ENCODE results near the gene KDM7A. TPM values are rescaled to one million over a fixed set of nuclear protein-coding genes. Genes with fewer than 3 reads are reported as not detected.

KDM7A gene
- total and polyA plus RNA-seq, 2 of the 4 experiments (the other 2 are of a cell fraction): 1.5 to 2.3 TPM

- CTCF ChIA-PET: no interaction called here
- Histone ChIP-seq H2AK5ac (ENCODE audit: low read depth, low read length) (no peak overlapping the region), H3K9me1 (ENCODE audit: insufficient read depth, low read length) (no peaks in the 10 kb centered on the region), H3K79me1 (ENCODE audit: low read depth in 1 of 2, low read length in 2 of 2) (no peaks in the 10 kb centered on the region), H2BK5ac (ENCODE audit: low read depth, low read length, poor library complexity, severe bottlenecking) (no peak overlapping the region), H3K4me2 (ENCODE audit: low read depth, low read length) (no peak overlapping the region), H2AK9ac (replicated peaks; ENCODE audit: low read depth, low read length, poor library complexity) (no peak overlapping the region), H2BK15ac (ENCODE audit: low read depth, low read length) (no peak overlapping the region), H3K9ac (ENCODE audit: low read depth, low read length) (no peak overlapping the region), H3K4me3 (ENCODE audit: insufficient read depth, low read depth, low read length) (no peak overlapping the region), H3K27ac (ENCODE audit: insufficient read depth, low read length) (no peak overlapping the region), H3K56ac (ENCODE audit: extremely low read depth, insufficient read depth, low read length) (no peak overlapping the region), H3K4me1 (ENCODE audit: control insufficient read depth, insufficient read depth, low read length) (no peaks in the 10 kb centered on the region), H3K27me3 (ENCODE audit: control insufficient read depth, insufficient read depth, low read length) (peaks cover 19% of the 10 kb centered on the region), H3K14ac (replicated peaks; ENCODE audit: low read depth, low read length) (no peak overlapping the region), H3K36me3 (ENCODE audit: control insufficient read depth, insufficient read depth, low read length) (no peaks in the 10 kb centered on the region), H4K91ac (ENCODE audit: insufficient read depth, low read depth, low read length) (no peak overlapping the region), H4K5ac (ENCODE audit: low read depth, low read length) (no peak overlapping the region), H3K18ac (ENCODE audit: low read depth, low read length) (no peak overlapping the region), H2BK20ac (ENCODE audit: low read depth, low read length) (no peak overlapping the region), H3K4ac (ENCODE audit: low read depth, low read length) (no peak overlapping the region), H4K20me1 (ENCODE audit: insufficient read depth, low read length) (no peaks in the 10 kb centered on the region), H4K8ac (ENCODE audit: low read depth in 2 of 2, low read length in 2 of 2) (no peak overlapping the region), H3K23ac (ENCODE audit: low read depth, low read length) (no peak overlapping the region), H2AFZ (replicated peaks; ENCODE audit: low read length, poor library complexity) (no peak overlapping the region), H3K9me3 (ENCODE audit: control insufficient read depth, insufficient read depth, low read length) (peaks cover 7% of the 10 kb centered on the region; the same call in 1 of the 2 replicates), H2BK120ac (ENCODE audit: low read depth, low read length) (no peak overlapping the region)
- 33% methylated on average over 2 of the region's 3 CpGs; no CpG with 5 or more reads in 1 of the 2 experiments for WGBS, 2 experiments (ENCODE audit: extremely low coverage in 2 of 2, insufficient read length in 1 of 2)
- TF ChIP-seq RAD21 (IDR thresholded peaks at IDR 0.05; ENCODE audit: low read length) (no peak), MXI1 (IDR thresholded peaks at IDR 0.05; ENCODE audit: borderline replicate concordance, low read depth, low read length) (no peak), NFE2L2 (IDR thresholded peaks at IDR 0.05; ENCODE audit: low read depth, low read length) (no peak), CTCF (conservative IDR thresholded peaks at IDR 0.05; ENCODE audit: low read depth, low read length) (no peak), POLR2A (IDR thresholded peaks at IDR 0.05; ENCODE audit: low read depth, low read length) (no peak), CHD1 (IDR thresholded peaks at IDR 0.05; ENCODE audit: low read depth, low read length) (no peak), MAFK (IDR thresholded peaks at IDR 0.05; ENCODE audit: low read depth, low read length) (no peak), RFX5 (IDR thresholded peaks at IDR 0.05; ENCODE audit: low read depth, low read length) (no peak), SMC3 (IDR thresholded peaks at IDR 0.05; ENCODE audit: low read depth, low read length) (no peak), RCOR1 (IDR thresholded peaks at IDR 0.05; ENCODE audit: insufficient replicate concordance, low read length) (no peak), ELK1 (IDR thresholded peaks at IDR 0.05; ENCODE audit: borderline replicate concordance, low read depth, low read length) (no peak), CEBPB (IDR thresholded peaks at IDR 0.05; ENCODE audit: low read depth, low read length) (no peak), FOS (IDR thresholded peaks at IDR 0.05; ENCODE audit: low read depth, low read length) (no peak), BHLHE40 (IDR thresholded peaks at IDR 0.05; ENCODE audit: low read depth, low read length) (no peak), MAZ (IDR thresholded peaks at IDR 0.05; ENCODE audit: borderline replicate concordance, low read depth, low read length) (no peak)
- TF ChIP-seq, protein P1, sequence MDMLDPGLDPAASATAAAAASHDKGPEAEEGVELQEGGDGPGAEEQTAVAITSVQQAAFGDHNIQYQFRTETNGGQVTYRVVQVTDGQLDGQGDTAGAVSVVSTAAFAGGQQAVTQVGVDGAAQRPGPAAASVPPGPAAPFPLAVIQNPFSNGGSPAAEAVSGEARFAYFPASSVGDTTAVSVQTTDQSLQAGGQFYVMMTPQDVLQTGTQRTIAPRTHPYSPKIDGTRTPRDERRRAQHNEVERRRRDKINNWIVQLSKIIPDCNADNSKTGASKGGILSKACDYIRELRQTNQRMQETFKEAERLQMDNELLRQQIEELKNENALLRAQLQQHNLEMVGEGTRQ (IDR thresholded peaks at IDR 0.05; ENCODE audit: low read depth, low read length): no peak
- intact Hi-C loops (cut with micrococcal nuclease): no loop called here
- dilution Hi-C loops (cut with HindIII; ENCODE audit: low sequenced_read_pairs, unreplicated experiment): no loop called here
- no TSS peak for BruUV-seq (replicated peaks)
- ATAC-seq (ENCODE audit: low read depth): no peak
- in situ Hi-C loops (cut with MboI; ENCODE audit: low sequenced_read_pairs): no loop called here
- POLR2A ChIA-PET (ENCODE audit: unreplicated experiment): no interaction called here
- peak; percentile 7 for DNase-seq
Observed at GRCh38 chr7:140214075-140214684, 37.4 kb upstream of the KDM7A start.
